ENCODE results near the gene KPTN. TPM values are rescaled to one million over a fixed set of nuclear protein-coding genes. Genes with fewer than 3 reads are reported as not detected.
A peak's percentile ranks its signal among the peaks of the same experiment; 100 is the strongest.

KPTN gene
- 10 to 100 TPM; 14.7 to 22.9 TPM for total RNA-seq
- polyA plus RNA-seq (2013, experiment 1 of 2), result 21.8 TPM
- 15.8 TPM for polyA plus RNA-seq (2013, experiment 2 of 2)
- long read RNA-seq, experiment 1, transcript KPTN-201 (12 exons, 1,691 nt), result major isoform, 5 of 8 reads
- long read RNA-seq, experiment 1, partial matches to known transcripts, result 3 of 8 reads
- long read RNA-seq, experiment 1, other reads (novel, unspliced or antisense), result 0 of 8 reads
- long read RNA-seq, experiment 2, transcript KPTN-201 (12 exons, 1,691 nt), result major isoform, 22 of 25 reads
- long read RNA-seq, experiment 2, partial matches to known transcripts, result 1 of 25 reads
- long read RNA-seq, experiment 2, other reads (novel, unspliced or antisense), result 2 of 25 reads
- long read RNA-seq, experiment 3, transcript KPTN-201 (12 exons, 1,691 nt), result major isoform, 46 of 54 reads
- long read RNA-seq, experiment 3, partial matches to known transcripts, result 3 of 54 reads
- long read RNA-seq, experiment 3, other reads (novel, unspliced or antisense), result 5 of 54 reads
- long read RNA-seq, experiment 4, transcript KPTN-201 (12 exons, 1,691 nt), result major isoform, 46 of 52 reads
- long read RNA-seq, experiment 4, partial matches to known transcripts, result 1 of 52 reads
- long read RNA-seq, experiment 4, other reads (novel, unspliced or antisense), result 5 of 52 reads

- H3K27me3 Mint-ChIP-seq (ENCODE audit: insufficient read depth), result peaks cover 19% of the 10 kb centered on the region
- Histone ChIP-seq H3K4me1 (ENCODE audit: control insufficient read depth, insufficient read depth, low read length) (no peaks in the 10 kb centered on the region), H3K27ac (ENCODE audit: low read depth, low read length) (peak within 1 kb of the TSS; percentile 93), H3K36me3 (ENCODE audit: control insufficient read depth, insufficient read depth, low read length) (peaks cover 11% of the 10 kb centered on the region), H3K4me3 (ENCODE audit: low read length) (peak within 1 kb of the TSS; percentile 96), H3K27me3 (ENCODE audit: control insufficient read depth, insufficient read depth, low read length, poor library complexity, severe bottlenecking) (no peaks in the 10 kb centered on the region), H3K9me3 (ENCODE audit: control insufficient read depth, low read length) (no peaks in the 10 kb centered on the region), H3K9ac (ENCODE audit: extremely low read depth, low read length, poor library complexity, severe bottlenecking) (peak within 1 kb of the TSS; percentile 88)
- peak within 1 kb of the TSS; percentile 99 for H3K27ac Mint-ChIP-seq
- TF ChIP-seq CTCF (conservative IDR thresholded peaks at IDR 0.05), result peak; percentile 97
- DNase-seq, result peak; percentile 96
- 2 to 5% methylated on average over 25 to 54 of the region's 57 CpGs for WGBS, 2 experiments (ENCODE audit: insufficient coverage in 1 of 2, insufficient read length in 1 of 2)
- H3K4me3 Mint-ChIP-seq, result peak within 1 kb of the TSS; percentile 89
- peaks cover 5% of the 10 kb centered on the region for H3K36me3 Mint-ChIP-seq (ENCODE audit: low read depth)
- H3K4me1 Mint-ChIP-seq, result peaks cover 10% of the 10 kb centered on the region
- H3K9me3 Mint-ChIP-seq, result no peaks in the 10 kb centered on the region
Observed at GRCh38 chr19:47483800-47484690, at the start of gene KPTN. KPTN (minus strand) TSS chr19:47484219; CDS start chr19:47484160, 59 bp downstream.

- Mint-ChIP-seq H3K27ac (no peak overlapping the region), H3K9me3 (peaks cover 11% of the 10 kb centered on the region), H3K27me3 (ENCODE audit: insufficient read depth) (peaks cover 2% of the 10 kb centered on the region), H3K36me3 (ENCODE audit: low read depth) (no peaks in the 10 kb centered on the region), H3K4me1 (no peaks in the 10 kb centered on the region), H3K4me3 (no peak overlapping the region)
- H3K4me1 ChIP-seq (ENCODE audit: control insufficient read depth, insufficient read depth, low read length), result no peaks in the 10 kb centered on the region
- H3K9ac ChIP-seq (ENCODE audit: extremely low read depth, low read length, poor library complexity, severe bottlenecking), result no peak overlapping the region
- H3K9me3 ChIP-seq (ENCODE audit: control insufficient read depth, low read length), result peaks cover 10% of the 10 kb centered on the region
- no peak overlapping the region for H3K4me3 ChIP-seq (ENCODE audit: low read length)
- no peak overlapping the region for H3K27ac ChIP-seq (ENCODE audit: low read depth, low read length)
- WGBS, 2 experiments (ENCODE audit: insufficient coverage in 1 of 2, insufficient read length in 1 of 2), result 78 to 82% methylated on average over 11 to 14 of the region's 14 CpGs
- no peak for DNase-seq
- H3K36me3 ChIP-seq (ENCODE audit: control insufficient read depth, insufficient read depth, low read length), result no peaks in the 10 kb centered on the region
- no peaks in the 10 kb centered on the region for H3K27me3 ChIP-seq (ENCODE audit: control insufficient read depth, insufficient read depth, low read length, poor library complexity, severe bottlenecking)
- TF ChIP-seq CTCF (conservative IDR thresholded peaks at IDR 0.05), result peak; percentile 36
Observed at GRCh38 chr19:47531640-47532387, 47.8 kb upstream of the KPTN start.
